ENCODE results near the gene UBAP2. TPM values are rescaled to one million over a fixed set of nuclear protein-coding genes. Genes with fewer than 3 reads are reported as not detected.

UBAP2 gene
- total and polyA plus RNA-seq, 2 of the 4 experiments (the other 2 are of a cell fraction), result 12.9 to 25.5 TPM

DNA sequence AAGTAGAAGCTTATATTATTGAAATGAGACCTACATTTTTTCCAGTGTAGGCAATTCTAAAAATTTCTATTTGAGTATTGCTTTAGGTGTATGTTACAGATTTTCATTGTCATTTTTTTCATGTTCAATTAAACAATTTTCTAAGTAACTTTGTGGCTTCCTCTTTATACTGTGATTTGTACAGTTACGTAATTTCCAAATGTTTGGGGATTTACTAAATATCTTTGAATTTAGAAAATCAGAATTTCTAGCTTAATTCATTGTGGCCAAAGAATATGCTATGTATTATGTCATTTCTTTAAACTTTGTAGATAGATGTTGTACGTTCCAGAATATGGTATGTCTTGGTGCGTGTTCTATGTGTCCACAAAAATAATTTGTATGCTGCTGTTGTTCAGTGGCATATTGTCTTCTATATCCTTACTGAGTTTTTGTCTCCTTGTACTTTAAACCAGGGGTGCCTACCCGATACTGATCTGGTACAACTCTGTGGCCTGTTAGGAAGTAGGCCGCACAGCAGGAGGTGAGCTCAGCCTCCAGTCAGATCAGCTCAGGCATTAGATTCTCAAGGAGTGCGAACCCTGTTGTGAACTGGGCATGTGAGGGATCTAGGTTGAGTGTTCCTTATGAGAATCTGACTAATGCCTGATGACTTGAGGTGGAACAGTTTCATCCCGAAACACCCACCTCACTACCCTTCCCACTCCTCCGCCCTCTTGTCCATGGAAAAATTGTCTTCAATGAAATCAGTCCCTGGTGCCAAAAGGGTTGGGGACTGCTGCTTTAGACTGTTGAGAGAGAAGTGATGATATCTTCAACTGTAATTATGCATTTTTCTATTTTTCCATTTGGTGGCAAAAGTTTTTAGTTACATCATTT is 168.2 kb downstream of the UBAP2 start:
- no CpG with 5 or more reads among the region's 8 CpGs for WGBS, 2 experiments (ENCODE audit: extremely low coverage in 2 of 2, insufficient read length in 1 of 2)
- in situ Hi-C loops (cut with MboI; ENCODE audit: low sequenced_read_pairs), result no loop called here

More for the DNA sequence above, 168.2 kb downstream of the UBAP2 start:
- H3K4ac ChIP-seq (ENCODE audit: low read depth, low read length), result no peak overlapping the region
- no peak overlapping the region for H3K27ac ChIP-seq (ENCODE audit: insufficient read depth, low read length)
- no peak overlapping the region for H3K9ac ChIP-seq (ENCODE audit: low read depth, low read length)
- no peaks in the 10 kb centered on the region for H3K27me3 ChIP-seq (ENCODE audit: control insufficient read depth, insufficient read depth, low read length)
- intact Hi-C loops (cut with micrococcal nuclease), result no loop called here
- no peak overlapping the region for H2BK20ac ChIP-seq (ENCODE audit: low read depth, low read length)
- no peak overlapping the region for H2AK5ac ChIP-seq (ENCODE audit: low read depth, low read length)
- H2BK120ac ChIP-seq (ENCODE audit: low read depth, low read length), result no peak overlapping the region
- H2BK15ac ChIP-seq (ENCODE audit: low read depth, low read length), result no peak overlapping the region
- H4K8ac ChIP-seq (ENCODE audit: low read depth in 2 of 2, low read length in 2 of 2), result no peak overlapping the region
- peaks cover 21% of the 10 kb centered on the region for H3K9me1 ChIP-seq (ENCODE audit: insufficient read depth, low read length)
- no peaks in the 10 kb centered on the region for H3K36me3 ChIP-seq (ENCODE audit: control insufficient read depth, insufficient read depth, low read length)
- no peak overlapping the region for H2BK5ac ChIP-seq (ENCODE audit: low read depth, low read length, poor library complexity, severe bottlenecking)
- H2AK9ac ChIP-seq (replicated peaks; ENCODE audit: low read depth, low read length, poor library complexity), result no peak overlapping the region
- no peak overlapping the region for H3K23ac ChIP-seq (ENCODE audit: low read depth, low read length)
- no peak overlapping the region for H4K91ac ChIP-seq (ENCODE audit: insufficient read depth, low read depth, low read length)
- H3K18ac ChIP-seq (ENCODE audit: low read depth, low read length), result no peak overlapping the region
- POLR2A ChIA-PET (ENCODE audit: unreplicated experiment), result interaction anchor here (0.6 kb wide), 1 partner anchor 73 kb away, joined by 3 read pairs; no protein-coding TSS in a partner anchor
- no peak overlapping the region for H3K56ac ChIP-seq (ENCODE audit: extremely low read depth, insufficient read depth, low read length)
- peaks cover 77% of the 10 kb centered on the region for H4K20me1 ChIP-seq (ENCODE audit: insufficient read depth, low read length)
- H3K79me1 ChIP-seq (ENCODE audit: low read depth in 1 of 2, low read length in 2 of 2), result peaks cover 20 to 77% of the 10 kb centered on the region in 2 experiments
- no TSS peak for BruUV-seq (replicated peaks)
- no peak for ATAC-seq (ENCODE audit: low read depth)
- no peak overlapping the region for H4K5ac ChIP-seq (ENCODE audit: low read depth, low read length)
- peaks cover 12% of the 10 kb centered on the region for H3K4me1 ChIP-seq (ENCODE audit: control insufficient read depth, insufficient read depth, low read length)
- no peak overlapping the region for H3K4me2 ChIP-seq (ENCODE audit: low read depth, low read length)
- dilution Hi-C loops (cut with HindIII; ENCODE audit: low sequenced_read_pairs, unreplicated experiment), result no loop called here
- no peak overlapping the region for H2AFZ ChIP-seq (replicated peaks; ENCODE audit: low read length, poor library complexity)
- DNase-seq, result no peak
- H3K4me3 ChIP-seq (ENCODE audit: insufficient read depth, low read depth, low read length), result no peak overlapping the region
- CTCF ChIA-PET, result interaction anchor here (0.7 kb wide), 1 partner anchor 28 kb away, joined by 3 read pairs; no protein-coding TSS in a partner anchor
- H3K14ac ChIP-seq (replicated peaks; ENCODE audit: low read depth, low read length), result no peak overlapping the region
- H3K9me3 ChIP-seq (ENCODE audit: control insufficient read depth, insufficient read depth, low read length), result no peaks in the 10 kb centered on the region
- TF ChIP-seq FOS (IDR thresholded peaks at IDR 0.05; ENCODE audit: low read depth, low read length) (no peak), NFE2L2 (IDR thresholded peaks at IDR 0.05; ENCODE audit: low read depth, low read length) (no peak), RCOR1 (IDR thresholded peaks at IDR 0.05; ENCODE audit: insufficient replicate concordance, low read length) (no peak), SMC3 (IDR thresholded peaks at IDR 0.05; ENCODE audit: low read depth, low read length) (no peak), RFX5 (IDR thresholded peaks at IDR 0.05; ENCODE audit: low read depth, low read length) (no peak), CHD1 (IDR thresholded peaks at IDR 0.05; ENCODE audit: low read depth, low read length) (no peak)
- TF ChIP-seq, protein P1, sequence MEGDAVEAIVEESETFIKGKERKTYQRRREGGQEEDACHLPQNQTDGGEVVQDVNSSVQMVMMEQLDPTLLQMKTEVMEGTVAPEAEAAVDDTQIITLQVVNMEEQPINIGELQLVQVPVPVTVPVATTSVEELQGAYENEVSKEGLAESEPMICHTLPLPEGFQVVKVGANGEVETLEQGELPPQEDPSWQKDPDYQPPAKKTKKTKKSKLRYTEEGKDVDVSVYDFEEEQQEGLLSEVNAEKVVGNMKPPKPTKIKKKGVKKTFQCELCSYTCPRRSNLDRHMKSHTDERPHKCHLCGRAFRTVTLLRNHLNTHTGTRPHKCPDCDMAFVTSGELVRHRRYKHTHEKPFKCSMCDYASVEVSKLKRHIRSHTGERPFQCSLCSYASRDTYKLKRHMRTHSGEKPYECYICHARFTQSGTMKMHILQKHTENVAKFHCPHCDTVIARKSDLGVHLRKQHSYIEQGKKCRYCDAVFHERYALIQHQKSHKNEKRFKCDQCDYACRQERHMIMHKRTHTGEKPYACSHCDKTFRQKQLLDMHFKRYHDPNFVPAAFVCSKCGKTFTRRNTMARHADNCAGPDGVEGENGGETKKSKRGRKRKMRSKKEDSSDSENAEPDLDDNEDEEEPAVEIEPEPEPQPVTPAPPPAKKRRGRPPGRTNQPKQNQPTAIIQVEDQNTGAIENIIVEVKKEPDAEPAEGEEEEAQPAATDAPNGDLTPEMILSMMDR (conservative IDR thresholded peaks at IDR 0.05; ENCODE audit: low read depth, low read length), result no peak
